K562 (cell line): ENCODE data around the gene PSME1. TPM values are rescaled to one million over a fixed set of nuclear protein-coding genes. Genes with fewer than 3 reads are reported as not detected.
A peak's percentile ranks its signal among the peaks of the same experiment; 100 is the strongest.

Experiments
- ATAC-seq: fragments of 200-7000 bp; cut with Tn5 transposase; 3 replicates; pipeline ENCODE4 v1.9.1; 2020; ENCODE audit warnings: moderate library complexity
- BruUV-seq: library from RNA; stranded (reverse); fragments of 400-500 nt; replicated peaks from 2 replicates; lab custom pipeline; 2021; lab: Mats Ljungman, UMichigan
- CTCF ChIA-PET: fragments of 300-600 bp; formaldehyde crosslinking; extraction: SDS; loops from one replicate; lab custom pipeline; 2021; ENCODE audit warnings: low intra/inter-chr PET ratio; lab: Yijun Ruan, JAX
- POLR2A ChIA-PET: fragments of 300-600, 350-650 bp; sonication (Branson Sonifier 250); formaldehyde crosslinking; extraction: SDS; loops from one replicate; lab custom pipeline; 2021; ENCODE audit warnings: antibody characterized with exemption, inconsistent platforms; lab: Yijun Ruan, JAX
- DNase-seq, 4 experiments: peaks; one replicate each; pipeline versions ENCODE4 v3.0.0 to v3.0.0-alpha.2; 2011 to 2018; ENCODE audit warnings: low spot score in 3 of 4, mixed read lengths in 3 of 4; ENCODE audit errors: extremely low read depth in 1 of 4
- FAIRE-seq: peaks from 2 replicates; lab custom pipeline; 2011; peaks lifted over from hg19 to GRCh38; lab: Jason Lieb, UNC
- H2AFZ ChIP-seq: 2 replicates; pipeline ENCODE4 v1.6.0; 2011; ENCODE audit warnings: low read depth, low read length, control low read depth, inconsistent platforms
- H3K27ac ChIP-seq: fragments of 200-600 bp; 3 replicates; pipeline ENCODE4 v1.8.0; 2011; ENCODE audit warnings: low read depth, mild to moderate bottlenecking, control low read depth, inconsistent platforms, low read length, moderate library complexity, mixed read lengths; ENCODE audit errors: extremely low read depth
- H3K27me3 ChIP-seq, 2 experiments: fragments of 300-600 bp in 1 of 2; 2 replicates in 1 of 2; 3 replicates in 1 of 2; pipeline versions ENCODE4 v1.6.0 to v1.8.0; 2011; ENCODE audit warnings: inconsistent platforms in 2 of 2, low read length in 2 of 2, mild to moderate bottlenecking in 1 of 2, mixed read lengths in 1 of 2, moderate library complexity in 1 of 2; ENCODE audit not compliant: control insufficient read depth in 2 of 2, insufficient read depth in 2 of 2
- H3K36me3 ChIP-seq: fragments of 300-600 bp; 3 replicates; pipeline ENCODE4 v1.8.0; 2011; ENCODE audit warnings: mild to moderate bottlenecking, low read length, inconsistent platforms; ENCODE audit not compliant: control insufficient read depth, insufficient read depth
- H3K4me1 ChIP-seq, 2 experiments: fragments of 200-600 bp in 1 of 2; replicated peaks in 1 of 2; 2 replicates in 1 of 2; 3 replicates in 1 of 2; pipeline versions ENCODE4 v1.5.1 to v1.8.0; 2011; ENCODE audit warnings: inconsistent platforms in 2 of 2, low read length in 2 of 2, mild to moderate bottlenecking in 1 of 2, mixed read lengths in 1 of 2, moderate library complexity in 1 of 2; ENCODE audit not compliant: control insufficient read depth in 2 of 2, insufficient read depth in 2 of 2
- H3K4me2 ChIP-seq: 2 replicates; pipeline ENCODE4 v1.6.1; 2011; ENCODE audit warnings: low read length, control low read depth, inconsistent platforms, mixed read lengths; ENCODE audit not compliant: insufficient read depth
- H3K4me3 ChIP-seq: fragments of 200-600 bp; sonication (generic), shearing (Covaris generic); 2 replicates; pipeline ENCODE4 v1.5.1; 2016; ENCODE audit warnings: control low read depth, inconsistent platforms
- H3K79me2 ChIP-seq: fragments of 200-600 bp; 3 replicates; pipeline ENCODE4 v1.8.0; 2011; ENCODE audit warnings: low read length, inconsistent platforms; ENCODE audit not compliant: control insufficient read depth, insufficient read depth
- H3K9ac ChIP-seq, 2 experiments: 2 replicates each; pipeline versions ENCODE4 v1.6.0 to v1.6.1; 2011; ENCODE audit warnings: low read depth in 2 of 2, low read length in 2 of 2, control low read depth in 1 of 2, inconsistent platforms in 1 of 2, mild to moderate bottlenecking in 1 of 2, mixed read lengths in 1 of 2; ENCODE audit not compliant: insufficient read depth in 1 of 2
- H3K9me1 ChIP-seq: one replicate; pipeline ENCODE4 v1.6.0; 2011; ENCODE audit warnings: inconsistent platforms, mild to moderate bottlenecking, low read length, moderate library complexity; ENCODE audit not compliant: control insufficient read depth, insufficient read depth
- H3K9me3 ChIP-seq: replicated peaks from 2 replicates; pipeline ENCODE4 v1.5.1; 2011; ENCODE audit warnings: low read depth, low read length, inconsistent platforms; ENCODE audit not compliant: control insufficient read depth, insufficient read depth
- H4K20me1 ChIP-seq: replicated peaks from 2 replicates; pipeline ENCODE4 v1.6.1; 2011; ENCODE audit warnings: low read length, inconsistent platforms, mixed read lengths; ENCODE audit not compliant: control insufficient read depth, insufficient read depth
- CCNT2 ChIP-seq: IDR thresholded peaks from 2 replicates; pipeline ENCODE4 v1.6.1; 2011; ENCODE audit warnings: borderline replicate concordance, low read depth, mild to moderate bottlenecking, moderate library complexity, mixed read lengths, low read length; ENCODE audit not compliant: insufficient read length; ENCODE audit errors: extremely low read depth
- IRF1 ChIP-seq: sonication (generic); formaldehyde crosslinking; IDR thresholded peaks from 2 replicates; pipeline ENCODE4 v1.8.0; 2022; ENCODE audit warnings: missing genetic modification reagents, mild to moderate bottlenecking, borderline replicate concordance
- POLR3G ChIP-seq: IDR thresholded peaks from 2 replicates; pipeline ENCODE4 v1.6.1; 2011; ENCODE audit not compliant: insufficient read length, insufficient replicate concordance; ENCODE audit errors: extremely low read depth
- ZNF511 ChIP-seq: sonication (generic); formaldehyde crosslinking; IDR thresholded peaks from 2 replicates; pipeline ENCODE4 v1.8.0; 2022; ENCODE audit warnings: mild to moderate bottlenecking, missing genetic modification reagents
- WGBS: fragments of 100-300 bp; shearing (Covaris generic); methylation state at CpG from one replicate; pipeline ENCODE4 v1.1.6; 2016; ENCODE audit warnings: low coverage, mixed read lengths; ENCODE audit not compliant: insufficient coverage; ENCODE audit errors: missing lambda C conversion rate; 5-methylcytosine and 5-hydroxymethylcytosine counted together
- in situ Hi-C: fragments of 300-500 bp; cut with MboI; formaldehyde crosslinking; loops from 4 replicates; pipeline ENCODE4 v1.15.0; 2018; ENCODE audit warnings: inconsistent platforms, mixed read lengths
- intact Hi-C: fragments of 100-400 bp; cut with micrococcal nuclease; formaldehyde crosslinking; loops from 2 replicates; pipeline ENCODE4 v1.14.2; 2022
- polyA plus RNA-seq, 8 experiments: library from polyadenylated mRNA; depleted of rRNA in 4 of 8; stranded (reverse) in 5 of 8; unstranded in 3 of 8; fragments of >200 nt; fragmentation: Nextera tagmentation in 2 of 8; fragmentation: Illumina TruSeq in 1 of 8; extraction: Ambion mirVana in 2 of 8; extraction: Trizol in 1 of 8; gene quantifications; 2 replicates each; pipeline versions ENCODE4 v1.2.1 to v1.2.3, GENCODE V29; 2011 to 2014; ENCODE audit warnings: inconsistent platforms in 1 of 8, missing spikeins in 1 of 8
- total RNA-seq, 7 experiments: library from RNA; depleted of rRNA in 6 of 7; stranded (reverse); fragments of >200 nt in 6 of 7; fragmentation: Illumina TruSeq in 2 of 7; extraction: Trizol in 2 of 7; gene quantifications; 2 replicates each; pipeline versions ENCODE4 v1.2.1 to v1.2.3, GENCODE V29; 2011 to 2021; ENCODE audit warnings: low replicate concordance in 1 of 7

PSME1 gene
- total and polyA plus RNA-seq, 9 of the 15 experiments (the other 6 are each of a cell fraction or from before 2014, with no cell fraction given): 20.3 to 180 (median 67.5) TPM

GRCh38 chr14:24113379-24113800, 22.6 kb upstream of the PSME1 start:
- in situ Hi-C loops (no loop called here), intact Hi-C loops (no loop called here)
- H3K4me1 ChIP-seq: peaks cover 10 to 13% of the 10 kb centered on the region in 2 experiments; a peak in 4 of 5 replicates
- peak overlapping the region; percentile 95 for H3K27ac ChIP-seq
- peak overlapping the region; percentile 89 to 97 for H3K9ac ChIP-seq
- no peaks in the 10 kb centered on the region for H3K9me3 ChIP-seq
- no peaks in the 10 kb centered on the region for H3K9me1 ChIP-seq
- H3K36me3 ChIP-seq: peaks cover 22% of the 10 kb centered on the region; the same call in 2 of the 3 replicates
- H3K27me3 ChIP-seq: no peaks in the 10 kb centered on the region
- H4K20me1 ChIP-seq: no peaks in the 10 kb centered on the region
- no peak for FAIRE-seq
- TSS peak; percentile 91 for BruUV-seq
- H2AFZ ChIP-seq: peak overlapping the region; percentile 87
- ChIA-PET POLR2A (interaction anchor here (0.7 to 5.0 kb wide), 11 partner anchors 8 to 194 kb away, joined by 3 to 38 read pairs (median 5); partner anchors contain the start of genes CHMP4A, EMC9, PCK2 and PSME1), CTCF (no interaction called here)
- no peak for DNase-seq
- ATAC-seq: peak; percentile 8
- TF ChIP-seq POLR3G: no peak
- TF ChIP-seq ZNF511 (CRISPR knock-in tag): no peak; the same call in 1 of the 2 replicates
- TF ChIP-seq CCNT2: no peak
- no peak for TF ChIP-seq IRF1 (CRISPR knock-in tag)
- H3K4me2 ChIP-seq: peak overlapping the region; percentile 94
- H3K4me3 ChIP-seq: peak overlapping the region; percentile 51
- WGBS: 8% methylated on average over 14 of the region's 15 CpGs
- peaks cover 18% of the 10 kb centered on the region for H3K79me2 ChIP-seq
